ENCODE measurements around the gene GALE. TPM values are rescaled to one million over a fixed set of nuclear protein-coding genes. Genes with fewer than 3 reads are reported as not detected.

Gene GALE
- total and polyA plus RNA-seq, 2 of the 4 experiments (the other 2 are of a cell fraction): 31.7 to 39.9 TPM

DNA sequence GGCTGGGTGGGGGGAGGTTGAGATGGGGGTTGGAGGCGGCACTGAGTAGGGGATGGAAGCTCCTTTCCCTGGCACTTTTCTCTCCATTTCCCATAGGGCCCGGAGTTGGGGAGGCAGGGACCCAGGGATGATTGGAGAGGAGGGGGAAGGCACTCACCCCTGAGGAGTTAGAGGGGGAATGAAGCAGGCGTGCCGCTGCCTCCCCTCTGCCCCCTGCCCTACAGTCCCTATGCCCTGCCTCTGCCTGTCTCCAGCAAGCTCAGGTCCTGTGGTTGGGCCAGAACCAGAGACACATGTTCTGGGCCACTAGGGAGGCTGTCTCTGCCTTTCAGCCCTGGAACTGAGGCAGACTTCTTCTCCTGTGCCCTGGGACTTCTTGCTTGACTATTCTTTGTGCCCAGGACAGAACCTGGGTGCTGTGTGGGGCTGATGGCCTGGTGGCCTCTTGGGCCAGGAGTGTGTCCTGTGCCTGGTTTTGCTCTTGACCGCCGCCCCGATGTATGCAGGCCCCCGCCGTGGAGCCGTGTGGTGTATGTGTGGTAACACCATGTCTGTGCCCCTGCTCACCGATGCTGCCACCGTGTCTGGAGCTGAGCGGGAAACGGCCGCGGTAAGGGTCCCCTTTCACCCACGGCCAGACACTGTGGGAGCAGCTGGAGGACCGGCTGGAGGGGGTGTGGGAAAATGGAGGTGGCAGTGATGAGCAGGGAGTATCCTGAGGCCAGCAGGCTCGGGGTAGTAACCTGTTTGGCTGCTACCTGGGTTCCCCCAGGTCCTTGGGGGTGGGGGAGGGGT lies 8.2 kb downstream of the GALE start:
- Histone ChIP-seq H4K8ac (ENCODE audit: low read depth in 2 of 2, low read length in 2 of 2) (0 out of 4 replicates have a peak overlapping the region, but pooled peaks of 1 of the 2 experiments have one; percentile 25), H2AK5ac (ENCODE audit: low read depth, low read length) (peak overlapping the region; percentile 75; the same call in 1 of the 2 replicates), H3K9ac (ENCODE audit: low read depth, low read length) (peak overlapping the region; percentile 48), H3K14ac (replicated peaks; ENCODE audit: low read depth, low read length) (no peak overlapping the region), H3K23ac (ENCODE audit: low read depth, low read length) (peak overlapping the region; percentile 79), H3K56ac (ENCODE audit: extremely low read depth, insufficient read depth, low read length) (no peak overlapping the region), H3K4me1 (ENCODE audit: control insufficient read depth, insufficient read depth, low read length) (peaks cover 14% of the 10 kb centered on the region), H2BK5ac (ENCODE audit: low read depth, low read length, poor library complexity, severe bottlenecking) (no peak overlapping the region), H3K4ac (ENCODE audit: low read depth, low read length) (peak overlapping the region; percentile 44; the same call in 1 of the 2 replicates), H3K79me1 (ENCODE audit: low read depth in 1 of 2, low read length in 2 of 2) (peaks cover 12 to 44% of the 10 kb centered on the region in 2 experiments; a peak in 3 of 4 replicates), H2BK20ac (ENCODE audit: low read depth, low read length) (no peak overlapping the region), H3K4me2 (ENCODE audit: low read depth, low read length) (peak overlapping the region; percentile 65; the same call in 1 of the 2 replicates), H3K9me1 (ENCODE audit: insufficient read depth, low read length) (peaks cover 9% of the 10 kb centered on the region), H2AK9ac (replicated peaks; ENCODE audit: low read depth, low read length, poor library complexity) (peak overlapping the region; percentile 100), H2BK15ac (ENCODE audit: low read depth, low read length) (no peak overlapping the region), H4K91ac (ENCODE audit: insufficient read depth, low read depth, low read length) (peak overlapping the region; percentile 21; the same call in 1 of the 2 replicates), H4K20me1 (ENCODE audit: insufficient read depth, low read length) (peaks cover 13% of the 10 kb centered on the region; the same call in 1 of the 2 replicates), H3K36me3 (ENCODE audit: control insufficient read depth, insufficient read depth, low read length) (peaks cover 26% of the 10 kb centered on the region), H3K27ac (ENCODE audit: insufficient read depth, low read length) (peak overlapping the region; percentile 20; the same call in 1 of the 2 replicates), H3K18ac (ENCODE audit: low read depth, low read length) (no peak overlapping the region), H3K4me3 (ENCODE audit: insufficient read depth, low read depth, low read length) (peak overlapping the region; percentile 16; the same call in 1 of the 2 replicates), H4K5ac (ENCODE audit: low read depth, low read length) (no peak overlapping the region), H2AFZ (replicated peaks; ENCODE audit: low read length, poor library complexity) (peak overlapping the region; percentile 44), H3K27me3 (ENCODE audit: control insufficient read depth, insufficient read depth, low read length) (no peaks in the 10 kb centered on the region), H3K9me3 (ENCODE audit: control insufficient read depth, insufficient read depth, low read length) (no peaks in the 10 kb centered on the region), H2BK120ac (ENCODE audit: low read depth, low read length) (no peak overlapping the region)
- WGBS, 2 experiments (ENCODE audit: extremely low coverage in 2 of 2, insufficient read length in 1 of 2): 75% methylated on average over 6 of the region's 19 CpGs; no CpG with 5 or more reads in 1 of the 2 experiments
- in situ Hi-C loops (cut with MboI; ENCODE audit: low sequenced_read_pairs) (no loop called here), dilution Hi-C loops (cut with HindIII; ENCODE audit: low sequenced_read_pairs, unreplicated experiment) (no loop called here), intact Hi-C loops (cut with micrococcal nuclease) (no loop called here)
- CTCF ChIA-PET: interaction anchor here (1.0 kb wide), 1 partner anchor 14 kb away, joined by 3 read pairs; no protein-coding TSS in a partner anchor
- no peak for DNase-seq
- ATAC-seq (ENCODE audit: low read depth): no peak
- POLR2A ChIA-PET (ENCODE audit: unreplicated experiment): interaction anchor here (0.9 kb wide), 1 partner anchor 14 kb away, joined by 7 read pairs; no protein-coding TSS in a partner anchor
- BruUV-seq (replicated peaks): no TSS peak
- peak; percentile 9; the same call in 1 of the 2 replicates for TF ChIP-seq MXI1 (IDR thresholded peaks at IDR 0.05; ENCODE audit: borderline replicate concordance, low read depth, low read length)
- no peak for TF ChIP-seq CEBPB (IDR thresholded peaks at IDR 0.05; ENCODE audit: low read depth, low read length)

All from IMR-90 (cell line).